Adrenal gland (tissue), 12 donors: ENCODE results near the gene SRGAP3. TPM values are rescaled to one million over a fixed set of nuclear protein-coding genes. Genes with fewer than 3 reads are reported as not detected.
A peak's percentile ranks its signal among the peaks of the same experiment; 100 is the strongest.

Source experiments
- DNase-seq, 7 donors: peaks; one replicate each; pipeline ENCODE4 v3.0.0-alpha.2; 2019 to 2020
- H3K27ac ChIP-seq, 5 donors: fragments of 200-600 bp; sonication (generic) in 4 of 5; 1 replicate in 3 of 5; 2 replicates in 2 of 5; pipeline versions ENCODE4 v1.5.1 to v1.8.0; 2016 to 2020; ENCODE audit warnings: mild to moderate bottlenecking in 1 of 5
- H3K27me3 ChIP-seq: fragments of 200-600 bp; 2 replicates; pipeline ENCODE4 v1.8.0; 2021
- H3K36me3 ChIP-seq, 2 donors: fragments of 200-600 bp; replicated peaks in 1 of 2; 1 replicate in 1 of 2; 2 replicates in 1 of 2; pipeline versions ENCODE4 v1.5.1 to v1.8.0; 2018 to 2022
- H3K4me1 ChIP-seq, 2 donors: fragments of 200-600 bp; replicated peaks in 1 of 2; 1 replicate in 1 of 2; 2 replicates in 1 of 2; pipeline versions ENCODE4 v1.5.1 to v1.8.0; 2018 to 2021
- H3K4me3 ChIP-seq, 4 donors: fragments of 200-600 bp; sonication (generic) in 3 of 4; one replicate each; pipeline ENCODE4 v1.5.1; 2016 to 2018
- H3K9me3 ChIP-seq, 3 donors: fragments of 200-600 bp; sonication (generic) in 1 of 3; replicated peaks in 1 of 3; 1 replicate in 2 of 3; 2 replicates in 1 of 3; pipeline versions ENCODE4 v1.5.1 to v1.8.0; 2016 to 2021
- CTCF ChIP-seq, 6 experiments: fragments of 450-650 bp in 4 of 6; fragments of 200-600 bp in 2 of 6; sonication (generic) in 1 of 6; IDR thresholded peaks; 1 replicate in 5 of 6; 2 replicates in 1 of 6; pipeline versions ENCODE4 v1.5.1 to v1.8.0; 2016 to 2021; ENCODE audit warnings: antibody characterized with exemption in 6 of 6, mild to moderate bottlenecking in 2 of 6, moderate library complexity in 1 of 6
- POLR2A ChIP-seq, 2 donors: fragments of 450-650 bp; IDR thresholded peaks; one replicate each; pipeline ENCODE4 v1.6.1; 2017; ENCODE audit warnings: antibody characterized with exemption in 2 of 2, mild to moderate bottlenecking in 2 of 2, moderate library complexity in 1 of 2
- WGBS, 4 donors: extraction: QIAGEN DNeasy Blood & Tissue Kit in 2 of 4; methylation state at CpG; one replicate each; pipeline versions ENCODE4 v1.1.5 to v1.1.7; 2013 to 2017; 5-methylcytosine and 5-hydroxymethylcytosine counted together
- intact Hi-C, 2 donors: fragments of 100-400 bp; cut with DNase I; formaldehyde crosslinking; loops; one replicate each; pipeline versions ENCODE4 v1.14.1 to v1.15.0; 2022 to 2023
- polyA plus RNA-seq, 3 donors: library from polyadenylated mRNA; stranded (reverse); fragments of 200-250 nt in 2 of 3; fragments of 350-450 nt in 1 of 3; fragmentation: Illumina TruSeq in 1 of 3; extraction: RNeasy Lipid Tissue Mini Kit (QIAGEN cat#74804) in 1 of 3; gene quantifications; one replicate each; pipeline ENCODE4 v1.2.3, GENCODE V29; 2013 to 2014
- total RNA-seq, 9 donors: library from RNA; depleted of rRNA in 4 of 9; stranded (reverse); fragments of >200 nt in 4 of 9; fragments of 120-200 nt in 1 of 9; fragmentation: NEBNext Ultra II Directional in 1 of 9; extraction: Animal tissue kit (Norgen Biotek cat#: 25700) in 1 of 9; gene quantifications; one replicate each; pipeline versions ENCODE4 v1.1.0 to v1.2.4, GENCODE V29; 2013 to 2023
- donor health status: healthy with polysubstance abuse.
- donor health status: Bipolar disorder and iron deficiency.
- donor health status: DM: yes; HTN: yes; CAD: no.
- donor health status: DM: no; HTN: no; CAD: no.
- donor health status: DM: no; HTN: no; CAD: no.
- donor health status: DM: yes; HTN: yes; CAD: no.

Gene SRGAP3
- total and polyA plus RNA-seq, 12 donors = 3.3 to 35.0 (median 17.8) TPM

GRCh38 chr3:9121366-9122001 lies 128.0 kb downstream of the SRGAP3 start:
- H3K36me3 ChIP-seq = no peaks in the 10 kb centered on the region
- TF ChIP-seq CTCF (IDR thresholded peaks at IDR 0.05) = no peak
- DNase-seq = no peak
- intact Hi-C loops = no loop called here
- H3K27me3 ChIP-seq = no peaks in the 10 kb centered on the region
- no peaks in the 10 kb centered on the region for H3K4me1 ChIP-seq
- H3K9me3 ChIP-seq = no peaks in the 10 kb centered on the region
- no peak overlapping the region for H3K4me3 ChIP-seq
- no peak overlapping the region for H3K27ac ChIP-seq
- WGBS, 4 donors = 69 to 91% (median 75%) methylated on average over 4 to 11 of the region's 11 CpGs

GRCh38 chr3:9119331-9119730 lies 130.1 kb downstream of the SRGAP3 start:
- Histone ChIP-seq H3K36me3 (no peaks in the 10 kb centered on the region), H3K27me3 (no peaks in the 10 kb centered on the region), H3K27ac (no peak overlapping the region), H3K4me1 (no peaks in the 10 kb centered on the region), H3K9me3 (no peaks in the 10 kb centered on the region), H3K4me3 (no peak overlapping the region)
- 76 to 82% (median 81%) methylated on average over 4 of the region's 4 CpGs for WGBS, 4 donors
- no peak for DNase-seq
- intact Hi-C loops = no loop called here
- TF ChIP-seq POLR2A (IDR thresholded peaks at IDR 0.05) = no peak
- TF ChIP-seq CTCF (IDR thresholded peaks at IDR 0.05) = no peak

DNA sequence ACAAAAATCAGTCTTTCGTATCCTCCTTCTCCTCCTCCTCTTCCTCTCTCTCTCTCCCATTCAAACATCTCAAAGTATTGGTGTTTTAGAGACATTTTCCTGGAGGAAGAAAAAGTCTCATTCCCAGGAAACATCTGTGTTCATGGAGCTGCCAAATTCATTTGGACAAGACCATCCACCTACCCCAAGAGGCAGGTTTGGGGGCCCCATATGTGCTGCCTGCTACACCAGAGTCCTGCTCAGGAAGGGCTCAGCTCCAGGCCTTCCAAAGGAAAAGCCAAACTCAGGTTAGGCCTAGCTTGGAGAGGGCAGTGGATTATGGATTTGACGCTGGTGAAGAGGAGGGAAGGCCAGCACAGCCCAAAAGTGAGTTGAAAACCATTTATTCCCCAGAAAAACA lies 131.2 kb downstream of the SRGAP3 start:
- Histone ChIP-seq H3K9me3 (no peaks in the 10 kb centered on the region), H3K36me3 (no peaks in the 10 kb centered on the region), H3K4me3 (no peak overlapping the region), H3K4me1 (no peaks in the 10 kb centered on the region), H3K27ac (no peak overlapping the region), H3K27me3 (no peaks in the 10 kb centered on the region)
- 90 to 100% (median 97%) methylated on average over 2 of the region's 2 CpGs for WGBS, 4 donors
- intact Hi-C loops = no loop called here
- TF ChIP-seq CTCF (IDR thresholded peaks at IDR 0.05) (no peak), POLR2A (IDR thresholded peaks at IDR 0.05) (no peak)
- DNase-seq = peak in 1 of 7 donors; percentile 33

GRCh38 chr3:9117220-9117619 lies 132.2 kb downstream of the SRGAP3 start:
- Histone ChIP-seq H3K27me3 (no peaks in the 10 kb centered on the region), H3K27ac (no peak overlapping the region), H3K9me3 (no peaks in the 10 kb centered on the region), H3K4me3 (no peak overlapping the region), H3K36me3 (no peaks in the 10 kb centered on the region), H3K4me1 (peaks cover 0 to 2% of the 10 kb centered on the region in 2 donors)
- intact Hi-C loops = no loop called here
- WGBS, 4 donors = 82 to 94% (median 87%) methylated on average over 1 of the region's 1 CpG
- TF ChIP-seq POLR2A (IDR thresholded peaks at IDR 0.05) = no peak
- no peak for TF ChIP-seq CTCF (IDR thresholded peaks at IDR 0.05)
- DNase-seq = no peak
